Gastroesophageal sphincter (tissue), 4 donors: ENCODE measurements around the gene CD27. TPM values are rescaled to one million over a fixed set of nuclear protein-coding genes. Genes with fewer than 3 reads are reported as not detected.
"Not testable (repeated sequence)": the region's sequence is repeated elsewhere in the genome, so short reads cannot be mapped to it uniquely, and the experiment has no call there.

Source experiments
- ATAC-seq: fragments of 150-250 bp; one replicate; pipeline ENCODE4 v1.9.1; 2016; ENCODE audit warnings: mild to moderate bottlenecking, moderate library complexity
- H3K27ac ChIP-seq, 4 donors: fragments of 200-600 bp; sonication (generic) in 3 of 4; 1 replicate in 3 of 4; 2 replicates in 1 of 4; pipeline ENCODE4 v1.5.1; 2016 to 2019
- H3K27me3 ChIP-seq: fragments of 200-600 bp; sonication (generic); one replicate; pipeline ENCODE4 v1.5.1; 2019
- H3K36me3 ChIP-seq, 2 donors: fragments of 200-600 bp; sonication (generic); one replicate each; pipeline ENCODE4 v1.5.1; 2019; ENCODE audit warnings: control low read depth in 1 of 2
- H3K4me1 ChIP-seq, 3 donors: fragments of 200-600 bp; sonication (generic); 1 replicate in 2 of 3; 2 replicates in 1 of 3; pipeline ENCODE4 v1.5.1; 2016 to 2019; ENCODE audit warnings: control low read depth in 2 of 3
- H3K4me3 ChIP-seq, 2 donors: fragments of 200-600 bp; sonication (generic); one replicate each; pipeline ENCODE4 v1.5.1; 2019; ENCODE audit warnings: mild to moderate bottlenecking in 1 of 2, moderate library complexity in 1 of 2
- H3K9me3 ChIP-seq, 3 donors: fragments of 200-600 bp; sonication (generic); one replicate each; pipeline ENCODE4 v1.5.1; 2017 to 2019; ENCODE audit warnings: control low read depth in 2 of 3
- CTCF ChIP-seq, 4 experiments: fragments of 200-600 bp in 2 of 4; fragments of 450-650 bp in 2 of 4; sonication (generic) in 1 of 4; IDR thresholded peaks; one replicate each; pipeline ENCODE4 v1.5.1; 2017 to 2019; ENCODE audit warnings: antibody characterized with exemption in 4 of 4, mild to moderate bottlenecking in 2 of 4, moderate library complexity in 2 of 4
- EP300 ChIP-seq: sonication (generic); formaldehyde crosslinking; IDR thresholded peaks from one replicate; pipeline ENCODE4 v1.6.1; 2017; ENCODE audit warnings: antibody characterized with exemption, mild to moderate bottlenecking
- POLR2A ChIP-seq, 2 donors: fragments of 450-650 bp; IDR thresholded peaks; one replicate each; pipeline ENCODE4 v1.6.1; 2017; ENCODE audit warnings: antibody characterized with exemption in 2 of 2, mild to moderate bottlenecking in 2 of 2, moderate library complexity in 1 of 2
- POLR2AphosphoS5 ChIP-seq: sonication (generic); formaldehyde crosslinking; IDR thresholded peaks from one replicate; pipeline ENCODE4 v1.6.1; 2017; ENCODE audit warnings: antibody characterized with exemption
- WGBS, 2 donors: methylation state at CpG; one replicate each; pipeline ENCODE4 v1.1.5; 2018; ENCODE audit warnings: low coverage in 1 of 2; 5-methylcytosine and 5-hydroxymethylcytosine counted together
- total RNA-seq, 4 donors: library from RNA; depleted of rRNA; stranded (reverse); fragments of >200 nt; gene quantifications; one replicate each; pipeline ENCODE4 v1.1.0, GENCODE V29; 2016

Gene CD27
- total RNA-seq, 4 donors from 2014 or later = 0.45 to 0.89 TPM; not detected in 2

DNA sequence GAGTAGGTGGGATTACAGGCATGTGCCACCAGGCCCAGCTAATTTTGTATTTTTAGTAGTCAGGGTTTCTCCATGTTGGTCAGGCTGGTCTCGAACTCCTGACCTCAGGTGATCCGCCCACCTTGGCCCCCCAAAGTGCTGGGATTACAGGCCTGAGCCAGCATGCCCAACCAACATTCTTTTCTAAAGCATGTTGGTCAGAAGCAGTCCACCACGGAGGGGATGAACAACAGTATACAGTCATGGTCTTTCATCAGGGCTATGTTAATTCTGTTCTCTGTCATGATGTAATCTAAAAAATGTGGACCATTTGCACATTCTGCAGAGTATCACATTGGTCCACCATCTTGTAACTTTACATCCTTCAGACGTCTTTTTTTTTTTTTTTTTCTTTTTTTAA, 44.7 kb downstream of the CD27 start:
- no peaks in the 10 kb centered on the region for H3K9me3 ChIP-seq
- 23 to 71% methylated on average over 2 to 4 of the region's 4 CpGs for WGBS, 2 donors
- ATAC-seq = no peak
- H3K27ac ChIP-seq = no peak overlapping the region
- H3K4me1 ChIP-seq = peaks cover 1 to 18% (median 2%) of the 10 kb centered on the region in 3 donors
- H3K36me3 ChIP-seq = peaks cover 0 to 18% of the 10 kb centered on the region in 2 donors
- no peaks in the 10 kb centered on the region for H3K27me3 ChIP-seq
- no peak overlapping the region for H3K4me3 ChIP-seq
- TF ChIP-seq POLR2AphosphoS5 = no peak
- TF ChIP-seq EP300 = no peak
- no peak for TF ChIP-seq CTCF (IDR thresholded peaks at IDR 0.05)
- no peak for TF ChIP-seq POLR2A (IDR thresholded peaks at IDR 0.05)

DNA sequence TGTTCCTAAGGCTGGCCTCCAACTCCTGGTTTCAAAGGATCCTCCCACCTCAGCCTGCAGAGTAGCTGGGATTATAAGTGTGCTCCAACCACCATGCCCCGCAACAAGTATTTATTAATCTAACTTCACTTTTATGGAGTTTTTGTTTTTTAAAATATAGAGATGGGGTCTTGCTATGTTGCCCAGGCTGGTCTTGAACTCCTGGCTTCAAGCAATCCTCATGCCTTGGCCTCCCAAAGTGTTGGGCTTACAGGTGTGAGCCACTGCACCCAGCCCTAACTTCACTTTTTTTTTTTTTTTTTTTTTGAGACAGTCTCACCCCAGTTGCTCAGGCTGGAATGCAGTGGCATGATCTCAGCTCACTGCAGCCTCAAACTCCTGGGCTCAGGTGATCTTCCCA, 45.9 kb downstream of the CD27 start:
- not testable (repeated sequence) for ATAC-seq, H3K27ac ChIP-seq, H3K27me3 ChIP-seq, H3K9me3 ChIP-seq, H3K4me3 ChIP-seq
- WGBS, 2 donors = 100% methylated on average over 1 of the region's 1 CpG; no CpG with 5 or more reads in 1 of the 2 donors
- peaks cover 0 to 18% of the 10 kb centered on the region in 2 donors for H3K36me3 ChIP-seq
- H3K4me1 ChIP-seq = peaks cover 6 to 30% (median 7%) of the 10 kb centered on the region in 3 donors

- ATAC-seq = peak; percentile 95
- H3K27me3 ChIP-seq = no peaks in the 10 kb centered on the region
- H3K36me3 ChIP-seq = peaks cover 0 to 38% of the 10 kb centered on the region in 2 donors
- peak; percentile 69 to 77 for TF ChIP-seq POLR2A (IDR thresholded peaks at IDR 0.05)
- no peak for TF ChIP-seq EP300
- TF ChIP-seq CTCF (IDR thresholded peaks at IDR 0.05) = no peak
- peak; percentile 91 for TF ChIP-seq POLR2AphosphoS5
- H3K4me1 ChIP-seq = peaks cover 6 to 48% (median 7%) of the 10 kb centered on the region in 3 donors
- WGBS, 2 donors = 0 to 2% methylated on average over 5 to 13 of the region's 39 CpGs
- peak within 1 kb of the TSS; percentile 93 to 99 (median 98) for H3K27ac ChIP-seq
- no peaks in the 10 kb centered on the region for H3K9me3 ChIP-seq
- peak within 1 kb of the TSS; percentile 84 to 97 for H3K4me3 ChIP-seq
Observed at GRCh38 chr12:6492838-6493496, 48.2 kb downstream of the CD27 start, which contains the start of gene MRPL51. Gene MRPL51, minus strand, starts transcription at chr12:6493262. Its CDS starts 126 bp downstream, at chr12:6493136.

DNA sequence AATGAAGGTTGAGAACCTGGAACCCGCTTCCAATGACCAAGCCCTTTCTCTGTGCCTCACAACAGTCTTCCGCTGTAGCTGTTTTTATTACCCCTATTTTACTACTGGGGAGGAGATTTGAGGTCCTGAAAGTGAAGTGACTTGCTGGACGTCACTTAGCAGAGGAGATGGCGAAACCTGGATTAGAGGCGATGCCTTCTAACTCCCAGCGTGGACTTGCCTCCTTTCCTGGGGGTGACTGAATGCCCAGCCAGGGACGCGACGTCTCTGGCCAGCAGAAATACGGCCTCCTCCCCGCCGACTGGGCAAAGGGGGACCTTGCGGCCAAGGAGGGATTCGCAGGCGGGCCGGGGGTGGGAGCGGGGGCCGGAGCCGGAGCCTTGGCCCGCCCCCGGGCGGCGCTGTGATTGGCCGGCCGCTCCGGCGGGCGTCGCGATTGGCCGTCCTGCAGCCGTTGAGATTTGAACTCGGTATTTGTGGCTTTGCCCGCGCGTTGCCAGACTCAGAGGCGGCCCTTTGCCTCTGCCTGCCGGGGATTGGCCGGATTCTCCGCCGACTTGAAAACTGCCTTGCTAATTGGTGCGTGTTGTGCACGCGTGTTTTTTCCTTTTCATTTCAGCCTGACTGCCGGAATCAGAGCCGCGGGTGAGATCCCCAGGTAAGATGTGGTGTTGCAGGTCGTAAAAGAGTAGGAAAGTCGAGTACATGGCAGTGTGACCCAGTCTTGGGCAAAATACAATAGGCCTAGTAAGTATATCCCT, 48.9 kb downstream of the CD27 start, which contains the start of gene NCAPD2:
Gene NCAPD2 (plus strand): TSS at position 606 of the 761 bp plus-strand sequence. CDS start 997 bp downstream, outside the sequence.
- H3K4me3 ChIP-seq = peak within 1 kb of the TSS; percentile 84 to 97
- H3K27ac ChIP-seq = peak within 1 kb of the TSS; percentile 93 to 99 (median 98)
- peaks cover 6 to 48% (median 7%) of the 10 kb centered on the region in 3 donors for H3K4me1 ChIP-seq
- no peaks in the 10 kb centered on the region for H3K9me3 ChIP-seq
- H3K36me3 ChIP-seq = peaks cover 0 to 45% of the 10 kb centered on the region in 2 donors
- 0 to 11% methylated on average over 1 to 5 of the region's 49 CpGs for WGBS, 2 donors
- peak; percentile 96 for ATAC-seq
- H3K27me3 ChIP-seq = no peaks in the 10 kb centered on the region
- TF ChIP-seq POLR2AphosphoS5 = peak; percentile 63
- no peak for TF ChIP-seq EP300
- TF ChIP-seq POLR2A (IDR thresholded peaks at IDR 0.05) = peak; percentile 41 to 60
- peak; percentile 21 to 79 (median 56) for TF ChIP-seq CTCF (IDR thresholded peaks at IDR 0.05)

GRCh38 chr12:6494258-6494743, 49.5 kb downstream of the CD27 start:
- H3K4me1 ChIP-seq = peaks cover 6 to 48% (median 7%) of the 10 kb centered on the region in 3 donors
- H3K36me3 ChIP-seq = peaks cover 0 to 51% of the 10 kb centered on the region in 2 donors
- H3K27me3 ChIP-seq = no peaks in the 10 kb centered on the region
- H3K27ac ChIP-seq = peak overlapping the region in 3 of 4 donors; percentile 93 to 98 (median 97)
- WGBS, 2 donors = 1% methylated on average over 14 of the region's 14 CpGs
- peak overlapping the region; percentile 84 to 97 for H3K4me3 ChIP-seq
- no peaks in the 10 kb centered on the region for H3K9me3 ChIP-seq
- TF ChIP-seq POLR2A (IDR thresholded peaks at IDR 0.05) (no peak), POLR2AphosphoS5 (no peak), EP300 (no peak), CTCF (IDR thresholded peaks at IDR 0.05) (no peak)
- ATAC-seq = no peak
